Naive B cell (primary cell): Measurements from ENCODE around the gene DACH1. TPM values are rescaled to one million over a fixed set of nuclear protein-coding genes. Genes with fewer than 3 reads are reported as not detected.

Source experiments
- ATAC-seq, 2 donors: fragments of 150-1000 bp; cut with Tn5 transposase; 2 replicates each; pipeline ENCODE4 v1.10.0; 2021; ENCODE audit warnings: low read depth in 2 of 2, mild to moderate bottlenecking in 2 of 2, moderate library complexity in 2 of 2
- DNase-seq: peaks from one replicate; pipeline ENCODE4 v3.0.0; 2022
- H3K27ac Mint-ChIP-seq, 6 donors: one replicate each; pipeline ENCODE4 v1.8.0; 2020 to 2022; ENCODE audit warnings: mild to moderate bottlenecking in 6 of 6, mixed read lengths in 6 of 6, moderate library complexity in 5 of 6, inconsistent platforms in 2 of 6
- H3K27me3 Mint-ChIP-seq, 3 donors: one replicate each; pipeline ENCODE4 v1.8.0; 2021 to 2022; ENCODE audit warnings: mixed read lengths in 3 of 3, mild to moderate bottlenecking in 1 of 3
- H3K36me3 Mint-ChIP-seq, 2 donors: one replicate each; pipeline ENCODE4 v1.8.0; 2020 to 2022; ENCODE audit warnings: mixed read lengths in 2 of 2, inconsistent platforms in 1 of 2, mild to moderate bottlenecking in 1 of 2
- H3K4me1 Mint-ChIP-seq, 3 donors: one replicate each; pipeline ENCODE4 v1.8.0; 2020 to 2022; ENCODE audit warnings: mixed read lengths in 3 of 3, inconsistent platforms in 1 of 3, mild to moderate bottlenecking in 1 of 3, moderate library complexity in 1 of 3
- H3K4me3 Mint-ChIP-seq, 8 donors: one replicate each; pipeline ENCODE4 v1.8.0; 2020 to 2022; ENCODE audit warnings: mild to moderate bottlenecking in 8 of 8, mixed read lengths in 8 of 8, moderate library complexity in 8 of 8, inconsistent platforms in 2 of 8
- H3K9me3 Mint-ChIP-seq, 7 donors: one replicate each; pipeline ENCODE4 v1.8.0; 2020 to 2022; ENCODE audit warnings: mixed read lengths in 7 of 7, mild to moderate bottlenecking in 5 of 7, inconsistent platforms in 2 of 7, moderate library complexity in 1 of 7
- polyA plus RNA-seq, 6 donors: library from polyadenylated mRNA; unstranded; fragments of 300-500 nt; fragmentation: Illumina TruSeq; gene quantifications; one replicate each; pipeline ENCODE4 v1.2.3, GENCODE V29; 2021; ENCODE audit warnings: low read depth in 6 of 6

Gene DACH1
- polyA plus RNA-seq, 6 donors from 2014 or later, result not detected

DNA sequence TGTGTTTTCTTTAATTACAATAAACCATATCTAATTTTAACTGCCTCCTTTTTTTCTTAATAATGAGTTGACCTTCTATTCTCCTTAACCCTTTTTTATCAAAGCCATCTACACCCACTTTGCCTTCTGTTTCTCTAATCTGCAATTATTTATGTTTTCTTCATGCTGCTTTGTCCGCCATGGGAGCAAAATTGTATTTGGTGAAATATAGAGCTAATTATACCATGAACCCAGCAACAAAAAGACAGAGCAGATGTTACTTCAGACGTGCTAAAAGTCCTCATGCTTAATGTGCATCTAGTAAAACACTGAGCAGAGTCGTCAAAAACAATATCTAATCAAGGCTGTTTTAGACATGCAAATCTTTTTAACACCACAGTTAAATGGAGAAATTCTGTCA, 264.7 kb downstream of the DACH1 start:
- Mint-ChIP-seq H3K4me3 (no peak overlapping the region), H3K27me3 (no peaks in the 10 kb centered on the region), H3K36me3 (no peaks in the 10 kb centered on the region), H3K27ac (no peak overlapping the region), H3K4me1 (no peaks in the 10 kb centered on the region), H3K9me3 (no peaks in the 10 kb centered on the region)
- no peak for ATAC-seq
- no peak for DNase-seq

DNA sequence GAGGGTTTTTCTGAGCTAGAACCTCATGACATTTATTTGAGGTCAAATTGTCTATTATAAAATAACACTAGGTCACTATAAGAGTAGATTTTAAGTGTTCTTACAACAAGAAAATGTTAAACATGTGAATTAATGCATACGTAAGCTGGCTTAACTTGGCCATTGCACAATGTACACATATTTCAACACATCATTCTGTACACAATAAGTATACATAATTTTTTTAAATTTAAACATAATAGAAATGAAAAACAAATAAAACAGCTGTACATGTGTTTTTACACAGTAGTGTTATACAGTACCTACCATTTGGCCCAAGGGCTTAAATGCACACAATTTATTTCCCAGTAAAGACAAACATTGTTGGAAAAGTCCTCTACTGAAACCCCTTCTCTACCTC, 269.9 kb downstream of the DACH1 start:
- H3K9me3 Mint-ChIP-seq, result no peaks in the 10 kb centered on the region
- no peaks in the 10 kb centered on the region for H3K36me3 Mint-ChIP-seq
- H3K4me1 Mint-ChIP-seq, result no peaks in the 10 kb centered on the region
- no peak for DNase-seq
- no peak for ATAC-seq
- H3K4me3 Mint-ChIP-seq, result no peak overlapping the region
- no peaks in the 10 kb centered on the region for H3K27me3 Mint-ChIP-seq
- H3K27ac Mint-ChIP-seq, result no peak overlapping the region

DNA sequence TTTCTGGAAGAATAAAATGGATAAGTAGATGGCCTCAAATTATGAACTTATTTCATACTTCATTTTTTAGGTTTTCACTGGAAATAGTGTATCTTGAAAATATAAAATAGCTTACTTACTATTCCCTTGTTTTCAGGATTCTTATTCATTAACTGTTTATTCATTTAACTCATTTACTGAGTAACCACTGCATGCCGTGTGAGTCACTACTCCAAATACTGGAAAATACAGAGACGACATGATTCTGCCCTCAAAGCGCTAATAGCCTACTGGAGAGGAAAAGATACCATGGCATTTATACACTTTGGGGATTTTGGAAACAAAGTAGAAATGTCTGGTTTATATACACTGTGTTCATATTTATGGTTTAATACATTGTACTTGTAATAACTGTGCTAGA, 270.9 kb downstream of the DACH1 start:
- no peaks in the 10 kb centered on the region for H3K9me3 Mint-ChIP-seq
- no peak overlapping the region for H3K4me3 Mint-ChIP-seq
- DNase-seq (no peak), ATAC-seq (no peak)
- no peaks in the 10 kb centered on the region for H3K27me3 Mint-ChIP-seq
- no peak overlapping the region for H3K27ac Mint-ChIP-seq
- H3K36me3 Mint-ChIP-seq, result no peaks in the 10 kb centered on the region
- H3K4me1 Mint-ChIP-seq, result no peaks in the 10 kb centered on the region

DNA sequence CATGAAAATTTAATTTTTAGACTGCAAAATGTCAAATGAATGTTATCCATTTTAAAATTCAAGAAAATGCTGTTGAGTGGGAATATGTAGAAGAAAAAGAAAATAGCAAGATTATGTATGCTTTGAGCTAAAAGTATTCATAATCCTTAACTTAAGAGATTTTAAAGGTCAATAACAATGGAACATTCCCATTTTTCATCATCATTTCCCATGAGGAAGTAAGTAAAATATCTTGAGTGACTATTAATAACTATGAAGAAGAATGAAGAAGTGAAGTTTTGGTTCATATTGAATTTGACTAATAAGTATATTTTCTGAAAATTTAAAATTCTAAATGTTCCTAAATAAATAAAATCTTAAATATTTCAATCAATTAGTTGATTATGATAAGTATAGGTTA, 273.4 kb downstream of the DACH1 start:
- ATAC-seq (no peak), DNase-seq (no peak)
- Mint-ChIP-seq H3K9me3 (no peaks in the 10 kb centered on the region), H3K27me3 (no peaks in the 10 kb centered on the region), H3K4me3 (no peak overlapping the region), H3K36me3 (no peaks in the 10 kb centered on the region), H3K4me1 (no peaks in the 10 kb centered on the region), H3K27ac (no peak overlapping the region)

DNA sequence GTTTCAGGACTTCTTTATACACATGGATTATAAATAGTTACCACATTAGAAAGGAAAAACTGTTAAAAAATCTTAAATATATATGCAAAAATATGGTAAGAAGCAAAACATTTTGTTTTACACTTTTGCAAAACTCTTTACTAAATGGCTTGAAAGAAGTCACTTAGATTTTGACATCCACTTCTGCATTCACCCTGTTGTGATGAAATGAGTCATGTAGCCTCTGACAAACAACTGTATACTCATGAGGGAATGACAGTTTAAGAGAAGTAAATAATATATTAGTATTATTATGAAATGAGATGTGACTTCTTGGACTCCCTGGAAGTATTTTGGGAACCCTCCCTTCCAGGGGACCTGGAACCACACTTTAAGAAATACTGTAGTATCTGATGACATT, 275.6 kb downstream of the DACH1 start:
- DNase-seq, result no peak
- Mint-ChIP-seq H3K27me3 (no peaks in the 10 kb centered on the region), H3K27ac (no peak overlapping the region), H3K36me3 (no peaks in the 10 kb centered on the region), H3K4me3 (no peak overlapping the region), H3K4me1 (no peaks in the 10 kb centered on the region), H3K9me3 (no peaks in the 10 kb centered on the region)
- ATAC-seq, result no peak

DNA sequence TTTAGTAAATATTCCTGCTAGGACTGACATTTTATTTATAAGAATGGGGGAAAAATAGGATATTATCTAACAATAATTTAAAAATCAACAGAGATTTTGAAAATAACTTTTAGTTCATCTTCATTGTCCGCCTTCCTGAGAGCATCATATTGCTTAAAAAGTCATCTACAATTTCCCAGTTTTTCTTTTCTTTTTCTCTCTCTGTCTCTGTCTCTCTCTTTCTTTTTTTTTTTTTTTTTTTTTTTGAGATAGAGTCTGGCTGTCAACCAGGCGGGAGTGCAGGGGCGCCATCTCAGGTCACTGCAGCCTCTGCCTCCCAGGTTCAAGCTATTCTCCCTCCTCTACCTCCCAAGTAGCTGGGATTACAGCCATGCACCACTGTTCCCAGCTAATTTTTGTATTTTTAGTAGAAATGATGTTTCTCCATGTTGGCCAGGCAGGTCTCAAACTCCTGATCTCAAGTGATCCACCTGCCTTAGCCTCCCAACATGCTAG, 276.3 kb downstream of the DACH1 start:
- Mint-ChIP-seq H3K27me3 (no peaks in the 10 kb centered on the region), H3K4me3 (no peak overlapping the region), H3K36me3 (no peaks in the 10 kb centered on the region), H3K4me1 (no peaks in the 10 kb centered on the region), H3K27ac (no peak overlapping the region), H3K9me3 (no peaks in the 10 kb centered on the region)
- ATAC-seq (no peak), DNase-seq (no peak)

DNA sequence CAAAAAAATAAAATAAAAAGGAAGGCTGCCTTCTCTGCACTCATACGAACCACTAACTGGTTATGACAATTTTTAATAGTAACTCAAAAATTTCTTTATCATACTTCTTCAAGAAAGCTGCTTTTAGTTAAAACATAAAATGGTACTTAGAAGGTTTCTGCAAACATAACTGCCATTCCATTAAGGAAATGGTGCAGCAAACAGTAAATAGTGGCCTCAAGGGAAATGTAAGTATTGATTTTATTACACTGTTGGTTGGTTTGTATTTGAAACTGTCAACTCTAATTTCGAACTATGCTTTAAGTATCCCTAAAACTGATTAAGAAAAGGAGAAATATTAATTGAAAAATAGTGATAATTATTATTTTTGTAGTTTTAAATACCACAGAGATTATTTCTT, 278.0 kb downstream of the DACH1 start:
- no peak overlapping the region for H3K4me3 Mint-ChIP-seq
- no peaks in the 10 kb centered on the region for H3K36me3 Mint-ChIP-seq
- no peaks in the 10 kb centered on the region for H3K9me3 Mint-ChIP-seq
- no peak overlapping the region for H3K27ac Mint-ChIP-seq
- no peaks in the 10 kb centered on the region for H3K4me1 Mint-ChIP-seq
- H3K27me3 Mint-ChIP-seq, result no peaks in the 10 kb centered on the region
- no peak for DNase-seq
- no peak for ATAC-seq

DNA sequence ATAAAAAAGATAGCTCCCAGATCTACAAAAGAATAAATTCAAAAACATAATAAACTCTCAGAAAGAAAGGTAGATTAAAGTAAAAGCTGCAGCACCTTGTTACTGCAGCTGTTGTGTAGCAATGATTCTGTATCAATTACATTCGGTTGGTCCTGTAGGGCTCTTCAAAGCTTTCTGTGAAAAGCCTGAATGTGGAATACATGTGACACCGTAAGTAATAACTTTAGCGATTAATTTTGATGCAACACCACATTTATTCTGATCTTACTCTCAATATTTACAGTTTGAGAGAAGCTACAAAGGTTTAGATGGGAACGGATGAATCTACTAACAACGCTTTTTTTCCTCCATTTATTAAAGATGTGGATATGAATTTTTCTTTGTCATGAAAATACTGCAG, 279.2 kb downstream of the DACH1 start:
- ATAC-seq, result no peak
- Mint-ChIP-seq H3K27me3 (no peaks in the 10 kb centered on the region), H3K4me3 (no peak overlapping the region), H3K36me3 (no peaks in the 10 kb centered on the region), H3K9me3 (no peaks in the 10 kb centered on the region), H3K27ac (no peak overlapping the region), H3K4me1 (no peaks in the 10 kb centered on the region)
- DNase-seq, result no peak

DNA sequence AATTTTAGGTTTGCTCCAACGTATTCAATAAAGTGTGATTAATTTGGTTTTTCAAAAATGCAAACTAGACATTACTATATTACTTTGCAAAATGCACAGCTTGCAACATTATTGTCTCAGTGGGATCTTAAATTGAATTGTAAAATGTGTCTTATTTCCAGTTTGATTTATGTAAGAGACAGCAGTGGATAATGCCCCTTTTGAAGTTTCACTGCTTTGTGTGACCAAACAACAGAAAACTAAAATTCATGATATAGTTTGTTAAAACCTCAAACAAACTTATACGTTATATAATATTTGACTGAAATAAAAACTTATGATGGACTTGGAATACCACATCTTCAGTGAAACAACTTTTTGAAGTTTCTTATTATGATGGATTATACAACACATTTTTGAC, 279.8 kb downstream of the DACH1 start:
- ATAC-seq, result no peak
- H3K4me1 Mint-ChIP-seq, result no peaks in the 10 kb centered on the region
- no peaks in the 10 kb centered on the region for H3K27me3 Mint-ChIP-seq
- H3K36me3 Mint-ChIP-seq, result no peaks in the 10 kb centered on the region
- DNase-seq, result no peak
- no peak overlapping the region for H3K27ac Mint-ChIP-seq
- H3K9me3 Mint-ChIP-seq, result no peaks in the 10 kb centered on the region
- H3K4me3 Mint-ChIP-seq, result no peak overlapping the region

DNA sequence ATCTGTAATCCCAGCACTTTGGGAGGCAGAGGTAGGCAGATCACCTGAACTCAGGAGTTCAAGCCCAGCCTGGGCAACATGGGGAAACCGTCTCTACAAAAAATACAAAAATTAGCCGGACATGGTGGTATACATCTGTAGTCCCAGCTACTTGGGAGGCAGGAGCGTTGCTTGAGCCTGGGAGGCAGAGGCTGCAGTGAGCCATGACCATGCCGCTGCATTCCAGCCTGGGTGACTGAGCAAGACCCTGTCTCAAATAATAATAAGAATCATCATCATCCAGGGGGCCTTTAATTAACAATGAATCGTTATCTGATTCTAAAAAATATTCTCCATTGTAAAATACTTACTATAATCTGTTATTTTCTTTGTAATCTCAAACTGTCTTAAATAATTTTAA, 283.4 kb downstream of the DACH1 start:
- Mint-ChIP-seq H3K4me1 (no peaks in the 10 kb centered on the region), H3K4me3 (no peak overlapping the region), H3K9me3 (no peaks in the 10 kb centered on the region), H3K36me3 (no peaks in the 10 kb centered on the region), H3K27ac (no peak overlapping the region), H3K27me3 (no peaks in the 10 kb centered on the region)
- ATAC-seq (no peak), DNase-seq (no peak)

DNA sequence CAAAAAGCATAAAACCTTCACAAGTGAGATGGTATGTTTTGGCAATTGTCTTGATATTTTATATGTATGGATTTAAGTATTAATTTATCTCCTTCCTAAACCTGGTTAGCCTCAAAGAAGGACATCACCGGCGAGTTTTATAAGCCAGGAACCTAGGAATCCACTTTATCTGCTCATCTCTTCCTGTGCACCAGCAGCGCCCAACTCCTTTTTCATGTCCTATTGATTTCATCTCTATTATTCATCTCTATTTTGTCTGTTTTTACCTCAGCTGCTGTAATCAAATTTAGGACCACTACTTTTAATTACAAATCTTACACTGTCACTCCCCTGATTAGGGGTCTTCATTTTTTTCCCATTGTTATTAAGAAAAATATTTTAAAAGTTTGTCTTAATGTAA, 286.4 kb downstream of the DACH1 start:
- ATAC-seq (no peak), DNase-seq (no peak)
- Mint-ChIP-seq H3K36me3 (no peaks in the 10 kb centered on the region), H3K9me3 (no peaks in the 10 kb centered on the region), H3K4me3 (no peak overlapping the region), H3K27ac (no peak overlapping the region), H3K27me3 (no peaks in the 10 kb centered on the region), H3K4me1 (no peaks in the 10 kb centered on the region)

DNA sequence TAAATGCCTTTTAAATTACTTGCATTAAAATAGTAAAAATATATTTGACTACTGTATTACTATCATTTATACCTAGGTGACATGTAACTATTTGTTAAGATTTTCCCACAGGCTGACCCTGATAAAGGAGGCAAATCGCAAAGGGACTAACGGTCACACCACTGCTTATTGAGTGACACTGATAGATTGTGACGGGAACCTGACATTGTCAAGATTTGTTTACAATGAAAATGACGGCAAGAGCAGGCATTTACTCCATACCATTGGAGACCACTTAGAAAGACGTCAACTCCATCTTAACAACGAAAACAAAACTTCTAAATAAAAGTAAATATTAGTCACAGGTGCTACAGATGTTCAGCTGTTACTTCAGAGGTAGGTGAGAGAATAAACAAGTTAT, 289.0 kb downstream of the DACH1 start:
- Mint-ChIP-seq H3K36me3 (no peaks in the 10 kb centered on the region), H3K27ac (no peak overlapping the region), H3K27me3 (no peaks in the 10 kb centered on the region), H3K4me1 (no peaks in the 10 kb centered on the region), H3K9me3 (no peaks in the 10 kb centered on the region), H3K4me3 (no peak overlapping the region)
- ATAC-seq (no peak), DNase-seq (no peak)

DNA sequence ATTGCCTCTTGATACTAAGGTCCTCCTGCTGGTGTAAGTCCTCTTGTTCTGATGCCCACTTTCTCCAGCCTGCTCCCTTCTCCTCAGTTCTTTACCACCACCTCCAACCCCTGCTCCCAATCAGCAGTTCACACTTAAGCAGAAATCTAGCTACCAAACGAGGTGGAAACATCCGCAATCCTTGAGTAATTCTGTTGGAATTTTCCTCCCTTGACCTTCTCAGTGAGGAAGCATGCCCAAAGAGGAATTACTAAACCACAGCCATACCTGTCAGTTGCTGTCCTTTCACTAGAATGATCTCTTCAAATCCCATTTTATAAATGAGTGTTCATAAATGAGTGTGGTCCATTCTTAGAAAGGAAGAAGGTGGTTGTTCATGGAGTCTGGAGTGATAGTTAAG, 289.9 kb downstream of the DACH1 start:
- Mint-ChIP-seq H3K9me3 (no peaks in the 10 kb centered on the region), H3K27me3 (no peaks in the 10 kb centered on the region), H3K36me3 (no peaks in the 10 kb centered on the region), H3K27ac (no peak overlapping the region), H3K4me3 (no peak overlapping the region), H3K4me1 (no peaks in the 10 kb centered on the region)
- ATAC-seq, result no peak
- no peak for DNase-seq

DNA sequence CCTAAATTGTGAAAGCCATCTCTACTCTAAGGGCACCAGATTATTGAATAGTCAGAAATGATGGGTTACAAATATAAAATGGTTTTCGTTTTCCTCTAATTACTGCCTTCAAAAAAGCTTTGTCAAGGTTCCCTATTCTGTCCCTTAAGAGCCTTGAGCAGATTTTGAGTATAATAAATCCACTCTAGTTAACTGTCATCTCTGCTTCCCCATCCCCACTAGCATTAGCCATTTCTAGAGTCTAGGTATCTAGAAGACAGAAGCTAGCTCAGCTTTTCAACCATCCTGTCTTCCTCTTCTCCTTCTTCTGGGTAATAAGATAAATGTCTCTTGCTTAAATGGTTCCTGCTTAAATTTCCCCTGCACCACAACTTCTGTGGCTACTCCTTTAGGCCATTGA, 290.4 kb downstream of the DACH1 start:
- H3K27ac Mint-ChIP-seq, result no peak overlapping the region
- H3K27me3 Mint-ChIP-seq, result no peaks in the 10 kb centered on the region
- ATAC-seq (no peak), DNase-seq (no peak)
- no peaks in the 10 kb centered on the region for H3K4me1 Mint-ChIP-seq
- H3K36me3 Mint-ChIP-seq, result no peaks in the 10 kb centered on the region
- H3K9me3 Mint-ChIP-seq, result no peaks in the 10 kb centered on the region
- no peak overlapping the region for H3K4me3 Mint-ChIP-seq

DNA sequence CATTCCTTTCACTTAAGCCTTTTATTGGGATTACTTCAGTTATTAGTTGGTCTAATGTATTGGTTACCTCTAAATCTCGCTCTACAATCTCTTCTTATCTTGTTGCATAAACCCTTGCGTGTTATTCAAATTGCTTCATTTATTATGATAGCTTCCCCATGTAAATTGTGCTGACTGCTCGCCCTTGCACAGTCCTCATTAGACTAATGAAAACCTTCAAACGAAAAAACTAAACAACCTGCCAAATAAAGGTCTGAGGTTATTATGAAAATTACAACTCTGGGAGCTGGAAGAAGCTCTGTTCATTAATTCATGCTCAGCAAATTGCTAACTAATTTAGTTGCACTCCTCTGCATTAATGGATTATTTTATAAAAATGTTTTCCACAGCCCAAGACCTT, 320.1 kb downstream of the DACH1 start:
- Mint-ChIP-seq H3K4me1 (no peaks in the 10 kb centered on the region), H3K4me3 (no peak overlapping the region), H3K9me3 (peaks cover 0 to 2% (median 0%) of the 10 kb centered on the region in 7 donors), H3K36me3 (no peaks in the 10 kb centered on the region), H3K27ac (no peak overlapping the region), H3K27me3 (no peaks in the 10 kb centered on the region)
- no peak for DNase-seq
- ATAC-seq, result no peak
